Thoracic aorta (tissue), 2 donors: ENCODE data around the gene PDK2. TPM values are rescaled to one million over a fixed set of nuclear protein-coding genes. Genes with fewer than 3 reads are reported as not detected.

Experiments used
- ATAC-seq: fragments of 150-250 bp; one replicate; pipeline ENCODE4 v1.8.0; 2017; ENCODE audit warnings: low read depth; ENCODE audit not compliant: insufficient number of reproducible peaks, low FRiP score
- DNase-seq: peaks from one replicate; pipeline ENCODE4 v3.0.0-alpha.2; 2020; ENCODE audit warnings: low spot score
- H3K27ac ChIP-seq, 2 donors: fragments of 200-600 bp; sonication (generic); 1 replicate in 1 of 2; 2 replicates in 1 of 2; pipeline ENCODE4 v1.5.1; 2016; ENCODE audit warnings: mild to moderate bottlenecking in 2 of 2, moderate library complexity in 2 of 2
- H3K27me3 ChIP-seq: fragments of 200-600 bp; sonication (generic); replicated peaks from 2 replicates; pipeline ENCODE4 v1.6.0; 2016; ENCODE audit warnings: mild to moderate bottlenecking; ENCODE audit not compliant: insufficient read depth
- H3K36me3 ChIP-seq: fragments of 200-600 bp; sonication (generic); one replicate; pipeline ENCODE4 v1.5.1; 2016
- H3K4me1 ChIP-seq, 2 donors: fragments of 200-600 bp; sonication (generic); 1 replicate in 1 of 2; 2 replicates in 1 of 2; pipeline versions ENCODE4 v1.5.1 to v1.6.0; 2016; ENCODE audit warnings: low read depth in 2 of 2, mild to moderate bottlenecking in 1 of 2; ENCODE audit not compliant: control insufficient read depth in 1 of 2
- H3K4me3 ChIP-seq: fragments of 200-600 bp; sonication (generic); 2 replicates; pipeline ENCODE4 v1.5.1; 2016; ENCODE audit warnings: mild to moderate bottlenecking
- H3K9me3 ChIP-seq: fragments of 200-600 bp; sonication (generic); 2 replicates; pipeline ENCODE4 v1.5.1; 2016
- CTCF ChIP-seq: fragments of 200-600 bp; sonication (generic); IDR thresholded peaks from one replicate; pipeline ENCODE4 v1.5.1; 2019; ENCODE audit warnings: antibody characterized with exemption
- total RNA-seq, 2 donors: library from RNA; depleted of rRNA; stranded (reverse); fragments of >200 nt; gene quantifications; one replicate each; pipeline versions ENCODE4 v1.1.0 to v1.2.3, GENCODE V29; 2016

Gene PDK2
- total RNA-seq, 2 donors from 2014 or later: 35.5 to 74.9 TPM

GRCh38 chr17:50066995-50067394 lies 28.2 kb upstream of the PDK2 start:
- no peaks in the 10 kb centered on the region for H3K9me3 ChIP-seq
- H3K27ac ChIP-seq: peak overlapping the region; percentile 96 to 98
- no peak overlapping the region for H3K4me3 ChIP-seq
- peaks cover 30 to 57% of the 10 kb centered on the region in 2 donors for H3K4me1 ChIP-seq
- peaks cover 42% of the 10 kb centered on the region for H3K36me3 ChIP-seq
- no peak for DNase-seq
- TF ChIP-seq CTCF: no peak
- no peak for ATAC-seq
- H3K27me3 ChIP-seq: no peaks in the 10 kb centered on the region

- Histone ChIP-seq H3K36me3 (peaks cover 50% of the 10 kb centered on the region), H3K27me3 (no peaks in the 10 kb centered on the region), H3K9me3 (no peaks in the 10 kb centered on the region), H3K4me3 (no peak overlapping the region), H3K4me1 (peaks cover 20 to 47% of the 10 kb centered on the region in 2 donors), H3K27ac (peak overlapping the region in 1 of 2 donors; percentile 38)
- TF ChIP-seq CTCF: no peak
- no peak for ATAC-seq
- DNase-seq: no peak
Measured at GRCh38 chr17:50067996-50068395, 27.2 kb upstream of the PDK2 start.

GRCh38 chr17:50070908-50071680 lies 24.1 kb upstream of the PDK2 start:
- Histone ChIP-seq H3K36me3 (peaks cover 78% of the 10 kb centered on the region), H3K9me3 (no peaks in the 10 kb centered on the region), H3K4me1 (peaks cover 0 to 16% of the 10 kb centered on the region in 2 donors), H3K27me3 (no peaks in the 10 kb centered on the region), H3K27ac (no peak overlapping the region), H3K4me3 (no peak overlapping the region)
- ATAC-seq: no peak
- no peak for DNase-seq
- no peak for TF ChIP-seq CTCF

- no peak for TF ChIP-seq CTCF
Measured at GRCh38 chr17:50071692-50072091, 23.5 kb upstream of the PDK2 start.

GRCh38 chr17:50072130-50072529 lies 23.0 kb upstream of the PDK2 start:
- no peak for DNase-seq
- no peaks in the 10 kb centered on the region for H3K9me3 ChIP-seq
- TF ChIP-seq CTCF: no peak
- no peak overlapping the region for H3K4me3 ChIP-seq
- no peaks in the 10 kb centered on the region for H3K27me3 ChIP-seq
- no peak overlapping the region for H3K27ac ChIP-seq
- H3K4me1 ChIP-seq: peaks cover 0 to 5% of the 10 kb centered on the region in 2 donors
- no peak for ATAC-seq
- H3K36me3 ChIP-seq: peaks cover 86% of the 10 kb centered on the region

More at GRCh38 chr17:50071692-50072091, 23.5 kb upstream of the PDK2 start:
- ATAC-seq: no peak
- no peak overlapping the region for H3K27ac ChIP-seq
- H3K4me1 ChIP-seq: peaks cover 0 to 10% of the 10 kb centered on the region in 2 donors
- no peak overlapping the region for H3K4me3 ChIP-seq
- peaks cover 84% of the 10 kb centered on the region for H3K36me3 ChIP-seq
- no peak for DNase-seq
- H3K27me3 ChIP-seq: no peaks in the 10 kb centered on the region
- no peaks in the 10 kb centered on the region for H3K9me3 ChIP-seq
